GM12872 (cell line): Measurements from ENCODE around the gene NUP205.

Source experiments
- CTCF ChIP-seq: IDR thresholded peaks from 3 replicates; pipeline ENCODE4 v1.5.1; 2011; ENCODE audit warnings: low read depth, mild to moderate bottlenecking, low read length, moderate library complexity; ENCODE audit not compliant: insufficient read depth

The NUP205 gene

GRCh38 chr7:135662373-135663114, 104.8 kb downstream of the NUP205 start, which contains the start of gene STMP1:
Gene STMP1 (plus strand): TSS chr7:135662514.
- peak; percentile 54; the same call in 2 of the 3 replicates for TF ChIP-seq CTCF

- no peak for TF ChIP-seq CTCF
These were observed 106.4 kb downstream of the NUP205 start for GRCh38 chr7:135664046-135664589.

DNA sequence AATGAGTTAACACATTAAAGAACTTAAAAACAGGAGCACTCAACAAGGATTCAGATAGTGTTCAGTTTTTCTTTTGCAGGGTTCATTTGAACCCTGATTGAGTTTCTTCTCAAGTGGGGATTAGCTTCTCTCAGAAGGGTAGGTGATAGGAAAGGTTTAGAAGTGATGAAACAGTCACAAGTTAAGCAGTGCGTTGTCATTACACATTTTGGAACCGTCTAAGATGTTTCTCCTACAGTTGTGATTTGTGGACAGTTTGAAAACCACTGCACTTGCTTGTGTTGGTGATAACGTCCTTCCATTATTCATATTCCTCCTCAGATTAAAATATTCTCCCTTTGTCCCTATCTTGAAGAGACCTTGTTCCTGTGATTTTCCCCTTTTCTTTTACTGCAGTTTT, 107.3 kb downstream of the NUP205 start:
- no peak for TF ChIP-seq CTCF

DNA sequence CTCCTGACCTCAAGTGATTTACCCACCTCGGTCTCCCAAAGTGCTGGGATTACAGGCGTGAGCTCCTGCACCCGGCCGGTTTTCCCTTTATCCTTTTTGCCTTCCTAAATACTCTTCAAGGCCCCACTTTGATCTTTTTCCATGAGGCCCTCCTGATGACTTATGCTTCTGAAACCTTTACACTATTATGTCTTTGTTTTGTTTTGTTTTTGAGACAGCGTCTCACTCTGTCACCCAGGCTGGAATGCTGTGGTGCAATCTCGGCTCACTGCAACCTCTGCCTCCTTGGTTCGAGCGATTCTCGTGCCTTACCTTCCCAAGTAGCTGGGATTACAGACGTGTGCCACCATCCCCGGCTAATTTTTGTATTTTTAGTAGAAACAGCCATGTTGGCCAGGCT, 108.4 kb downstream of the NUP205 start:
- no peak for TF ChIP-seq CTCF

GRCh38 chr7:135666846-135667245, 109.1 kb downstream of the NUP205 start:
- TF ChIP-seq CTCF: no peak

GRCh38 chr7:135669774-135670173, 112.1 kb downstream of the NUP205 start:
- no peak for TF ChIP-seq CTCF

- no peak for TF ChIP-seq CTCF
These were observed 112.5 kb downstream of the NUP205 start for GRCh38 chr7:135670179-135670578.
